DOHH2 (cell line): ENCODE data around the gene PKHD1.

Experiments
- H3F3A ChIP-seq: fragments of 200-600 bp; sonication (generic), shearing (Covaris generic); 2 replicates; pipeline ENCODE4 v1.6.0; 2016; ENCODE audit warnings: antibody characterized with exemption, mild to moderate bottlenecking; ENCODE audit not compliant: control insufficient read depth, insufficient read depth
- H3K27ac ChIP-seq: fragments of 200-600 bp; sonication (generic); 2 replicates; pipeline ENCODE4 v1.5.1; 2014; ENCODE audit warnings: low read depth, mild to moderate bottlenecking, low read length, moderate library complexity
- H3K27me3 ChIP-seq: fragments of 200-600 bp; sonication (generic); 2 replicates; pipeline ENCODE4 v1.6.1; 2014; ENCODE audit warnings: mild to moderate bottlenecking, low read length, mixed read lengths; ENCODE audit not compliant: control insufficient read depth
- H3K36me3 ChIP-seq: fragments of 200-600 bp; sonication (generic); 2 replicates; pipeline ENCODE4 v1.6.1; 2014; ENCODE audit warnings: mild to moderate bottlenecking, low read length, moderate library complexity, mixed read lengths; ENCODE audit not compliant: control insufficient read depth
- H3K4me1 ChIP-seq: fragments of 200-600 bp; sonication (generic); 2 replicates; pipeline ENCODE4 v1.6.1; 2014; ENCODE audit warnings: mild to moderate bottlenecking, low read length, mixed read lengths; ENCODE audit not compliant: control insufficient read depth
- H3K4me2 ChIP-seq: fragments of 200-600 bp; sonication (generic); 2 replicates; pipeline ENCODE4 v1.6.0; 2014; ENCODE audit warnings: mild to moderate bottlenecking, low read length, moderate library complexity
- H3K4me3 ChIP-seq: fragments of 200-600 bp; sonication (generic); 2 replicates; pipeline ENCODE4 v1.5.1; 2014; ENCODE audit warnings: mild to moderate bottlenecking, low read length, mixed read lengths
- H3K79me2 ChIP-seq: fragments of 200-600 bp; sonication (generic); 2 replicates; pipeline ENCODE4 v1.6.1; 2014; ENCODE audit warnings: mild to moderate bottlenecking, low read length, mixed read lengths; ENCODE audit not compliant: control insufficient read depth
- H3K9me2 ChIP-seq: fragments of 200-600 bp; sonication (generic); replicated peaks from 2 replicates; pipeline ENCODE4 v1.6.1; 2014; ENCODE audit warnings: mild to moderate bottlenecking, low read length, mixed read lengths; ENCODE audit not compliant: control insufficient read depth
- H3K9me3 ChIP-seq: fragments of 200-600 bp; sonication (generic); 2 replicates; pipeline ENCODE4 v1.6.1; 2014; ENCODE audit warnings: antibody characterized with exemption, low read length, mixed read lengths; ENCODE audit not compliant: control insufficient read depth, insufficient read depth
- H4K20me1 ChIP-seq: fragments of 200-600 bp; sonication (generic); 2 replicates; pipeline ENCODE4 v1.6.0; 2014; ENCODE audit warnings: low read depth, mild to moderate bottlenecking, antibody characterized with exemption, low read length, moderate library complexity; ENCODE audit not compliant: control insufficient read depth, insufficient read depth
- EZH2phosphoT487 ChIP-seq: fragments of 200-600 bp; sonication (generic); IDR thresholded peaks from 2 replicates; pipeline ENCODE4 v1.6.1; 2017; ENCODE audit warnings: borderline replicate concordance, mild to moderate bottlenecking, antibody characterized with exemption, low read length, moderate library complexity, mixed read lengths
- TF ChIP-seq, protein P1 (sequence below): fragments of 200-600 bp; sonication (generic); IDR thresholded peaks from one replicate; pipeline ENCODE4 v1.5.1; 2014; ENCODE audit warnings: antibody characterized with exemption, mild to moderate bottlenecking, low read depth, low read length; ENCODE audit not compliant: poor library complexity, severe bottlenecking

Gene PKHD1

DNA sequence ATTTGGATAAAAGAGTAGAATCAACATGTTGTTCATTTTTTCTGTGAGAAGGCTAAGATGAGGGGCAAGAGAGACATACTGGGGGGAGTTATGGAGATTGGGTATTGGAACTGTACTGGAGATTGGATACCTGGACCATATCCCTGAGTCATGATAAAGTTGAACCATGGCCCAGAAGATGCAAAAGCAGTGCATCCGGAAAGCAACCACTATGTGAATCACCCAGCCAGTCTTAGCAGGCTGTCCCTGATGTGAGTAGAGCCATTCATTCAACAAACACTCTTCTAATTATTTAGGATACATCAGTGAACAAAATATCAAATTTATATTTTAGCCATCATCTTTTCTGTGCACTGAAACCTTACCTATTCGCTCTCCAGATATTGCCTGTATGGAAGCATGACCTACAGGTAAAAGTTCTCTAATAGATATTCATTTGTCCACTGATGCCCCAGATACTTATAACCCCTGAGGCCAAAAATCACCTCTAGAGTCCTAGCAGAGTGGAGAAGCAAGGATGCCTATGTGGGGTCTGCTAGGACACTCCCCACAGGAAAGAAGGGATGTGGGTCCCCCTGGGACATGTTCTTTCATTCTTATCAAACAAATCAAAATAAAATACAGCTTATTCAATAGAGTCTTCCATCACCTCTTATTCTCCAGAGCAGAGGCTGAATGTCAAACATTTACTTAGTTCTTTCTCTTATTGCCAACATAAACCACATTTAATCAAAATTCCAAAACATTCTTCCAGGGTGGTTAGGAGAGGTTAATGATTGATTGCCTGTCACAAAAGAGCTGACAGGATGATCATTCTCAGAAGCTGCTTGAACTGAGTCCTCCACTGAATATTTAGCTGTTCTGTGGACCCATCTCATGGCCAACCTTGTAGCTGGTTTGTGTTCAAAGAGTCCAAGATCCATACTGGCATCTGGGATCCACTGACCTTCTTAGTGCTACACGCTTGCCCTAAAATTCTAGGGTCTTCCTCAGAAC, 37.0 kb upstream of the PKHD1 start:
- Histone ChIP-seq H3K27me3 (peaks cover 12% of the 10 kb centered on the region), H3K27ac (no peak overlapping the region), H3K79me2 (no peaks in the 10 kb centered on the region), H3K9me3 (no peaks in the 10 kb centered on the region), H3K4me3 (no peak overlapping the region), H3F3A (no peaks in the 10 kb centered on the region), H4K20me1 (no peaks in the 10 kb centered on the region), H3K36me3 (no peaks in the 10 kb centered on the region), H3K4me2 (no peak overlapping the region), H3K9me2 (no peaks in the 10 kb centered on the region), H3K4me1 (no peaks in the 10 kb centered on the region)
- TF ChIP-seq, protein P1, sequence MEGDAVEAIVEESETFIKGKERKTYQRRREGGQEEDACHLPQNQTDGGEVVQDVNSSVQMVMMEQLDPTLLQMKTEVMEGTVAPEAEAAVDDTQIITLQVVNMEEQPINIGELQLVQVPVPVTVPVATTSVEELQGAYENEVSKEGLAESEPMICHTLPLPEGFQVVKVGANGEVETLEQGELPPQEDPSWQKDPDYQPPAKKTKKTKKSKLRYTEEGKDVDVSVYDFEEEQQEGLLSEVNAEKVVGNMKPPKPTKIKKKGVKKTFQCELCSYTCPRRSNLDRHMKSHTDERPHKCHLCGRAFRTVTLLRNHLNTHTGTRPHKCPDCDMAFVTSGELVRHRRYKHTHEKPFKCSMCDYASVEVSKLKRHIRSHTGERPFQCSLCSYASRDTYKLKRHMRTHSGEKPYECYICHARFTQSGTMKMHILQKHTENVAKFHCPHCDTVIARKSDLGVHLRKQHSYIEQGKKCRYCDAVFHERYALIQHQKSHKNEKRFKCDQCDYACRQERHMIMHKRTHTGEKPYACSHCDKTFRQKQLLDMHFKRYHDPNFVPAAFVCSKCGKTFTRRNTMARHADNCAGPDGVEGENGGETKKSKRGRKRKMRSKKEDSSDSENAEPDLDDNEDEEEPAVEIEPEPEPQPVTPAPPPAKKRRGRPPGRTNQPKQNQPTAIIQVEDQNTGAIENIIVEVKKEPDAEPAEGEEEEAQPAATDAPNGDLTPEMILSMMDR, result no peak

DNA sequence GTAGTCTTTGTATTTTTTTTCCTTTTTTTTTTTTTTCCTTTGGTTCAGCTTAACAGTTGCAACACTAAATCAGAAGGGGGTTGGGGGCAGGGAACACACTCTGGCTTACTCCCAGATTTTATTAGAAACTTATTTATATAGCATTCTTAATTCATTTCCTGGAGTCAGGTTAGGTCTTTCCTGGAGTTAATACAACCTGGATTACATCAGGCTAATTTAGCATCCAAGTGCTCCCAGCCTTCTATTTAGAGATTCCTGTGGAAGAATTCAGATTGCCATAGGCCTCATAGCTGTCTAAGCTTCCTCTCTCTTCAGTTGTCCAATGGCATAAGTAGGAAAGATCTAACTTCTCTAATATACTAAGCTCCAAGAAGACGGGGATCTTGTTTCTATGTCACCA, 35.8 kb upstream of the PKHD1 start:
- no peak overlapping the region for H3K4me2 ChIP-seq
- no peaks in the 10 kb centered on the region for H3K79me2 ChIP-seq
- peaks cover 12% of the 10 kb centered on the region for H3K27me3 ChIP-seq
- H3K36me3 ChIP-seq, result no peaks in the 10 kb centered on the region
- TF ChIP-seq EZH2phosphoT487, result no peak
- TF ChIP-seq, protein P1, result no peak
- H3K27ac ChIP-seq, result no peak overlapping the region
- H3K9me2 ChIP-seq, result no peaks in the 10 kb centered on the region
- H3K4me3 ChIP-seq, result no peak overlapping the region
- H3K4me1 ChIP-seq, result no peaks in the 10 kb centered on the region
- H3F3A ChIP-seq, result no peaks in the 10 kb centered on the region
- H4K20me1 ChIP-seq, result no peaks in the 10 kb centered on the region
- no peaks in the 10 kb centered on the region for H3K9me3 ChIP-seq

DNA sequence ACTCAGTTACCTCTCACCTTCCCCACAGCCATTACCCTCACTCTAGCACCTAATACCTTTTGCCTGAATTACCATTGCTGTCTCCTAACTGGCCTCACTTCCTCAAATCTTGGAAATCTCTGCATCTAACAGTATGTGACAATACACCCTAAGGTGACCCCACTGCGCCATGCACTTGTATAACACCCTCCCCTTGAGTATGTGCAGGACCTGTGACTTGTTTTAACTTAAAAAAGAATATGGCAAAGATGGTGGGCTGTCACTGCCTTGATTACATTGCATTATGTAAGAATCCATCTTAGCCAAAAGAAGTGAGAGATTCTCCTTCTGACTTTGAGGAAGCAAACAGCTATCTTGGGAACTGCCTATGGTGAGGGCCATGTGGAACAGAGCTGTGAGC, 29.9 kb upstream of the PKHD1 start:
- no peaks in the 10 kb centered on the region for H3K9me3 ChIP-seq
- H3K79me2 ChIP-seq, result no peaks in the 10 kb centered on the region
- TF ChIP-seq, protein P1, result no peak
- TF ChIP-seq EZH2phosphoT487, result no peak
- H3K9me2 ChIP-seq, result no peaks in the 10 kb centered on the region
- H4K20me1 ChIP-seq, result no peaks in the 10 kb centered on the region
- no peaks in the 10 kb centered on the region for H3K4me1 ChIP-seq
- H3K27ac ChIP-seq, result no peak overlapping the region
- H3K27me3 ChIP-seq, result no peaks in the 10 kb centered on the region
- no peaks in the 10 kb centered on the region for H3F3A ChIP-seq
- no peaks in the 10 kb centered on the region for H3K36me3 ChIP-seq
- no peak overlapping the region for H3K4me2 ChIP-seq
- H3K4me3 ChIP-seq, result no peak overlapping the region
